Activated CD8-positive, alpha-beta memory T cell treated with anti-CD3 and anti-CD28 coated beads for 4 hours (primary cell): ENCODE measurements around the gene ESYT2.
"Not testable (repeated sequence)": the region's sequence is repeated elsewhere in the genome, so short reads cannot be mapped to it uniquely, and the experiment has no call there.

Experiments
- DNase-seq, 2 donors: peaks; one replicate each; pipeline ENCODE4 v3.0.0-alpha.2; 2020; ENCODE audit warnings: low read depth in 2 of 2

Gene ESYT2

DNA sequence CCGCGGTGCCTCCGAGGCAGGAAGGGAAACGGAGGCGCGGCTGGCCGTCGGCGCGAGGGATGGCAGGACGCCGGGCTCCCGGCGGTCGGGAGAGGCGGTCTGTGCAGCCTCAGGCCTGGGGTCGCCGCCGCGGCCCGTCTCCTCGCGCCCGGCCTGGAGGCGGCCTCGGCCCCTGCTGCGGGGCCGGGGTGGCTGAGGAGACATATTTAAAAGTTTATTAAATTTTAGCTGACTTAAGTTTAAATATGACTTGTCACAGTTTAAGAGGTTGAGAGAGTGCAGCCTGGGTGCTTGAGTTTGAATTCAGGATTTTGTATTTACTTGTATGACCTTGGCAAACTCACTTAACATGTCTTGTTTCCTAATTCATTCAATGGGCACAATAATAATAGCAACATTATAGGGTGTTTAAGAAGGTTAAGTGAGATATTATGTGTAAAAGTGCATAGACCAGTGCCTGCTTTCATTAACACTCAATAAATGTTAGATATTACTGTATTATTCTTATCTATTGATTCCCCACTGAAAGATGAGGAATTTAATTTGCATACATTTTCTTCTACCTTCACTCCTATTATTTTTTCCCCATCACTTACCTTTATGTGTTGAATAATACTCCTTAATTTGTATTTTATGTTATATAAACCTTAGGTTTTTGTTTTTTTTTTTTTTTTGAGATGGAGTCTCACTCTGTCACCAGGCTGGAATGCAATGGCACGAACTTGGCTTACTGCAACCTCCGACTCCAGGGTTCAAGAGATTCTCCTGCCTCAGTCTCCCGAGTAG is 27.8 kb upstream of the ESYT2 start:
- DNase-seq, result no peak

DNA sequence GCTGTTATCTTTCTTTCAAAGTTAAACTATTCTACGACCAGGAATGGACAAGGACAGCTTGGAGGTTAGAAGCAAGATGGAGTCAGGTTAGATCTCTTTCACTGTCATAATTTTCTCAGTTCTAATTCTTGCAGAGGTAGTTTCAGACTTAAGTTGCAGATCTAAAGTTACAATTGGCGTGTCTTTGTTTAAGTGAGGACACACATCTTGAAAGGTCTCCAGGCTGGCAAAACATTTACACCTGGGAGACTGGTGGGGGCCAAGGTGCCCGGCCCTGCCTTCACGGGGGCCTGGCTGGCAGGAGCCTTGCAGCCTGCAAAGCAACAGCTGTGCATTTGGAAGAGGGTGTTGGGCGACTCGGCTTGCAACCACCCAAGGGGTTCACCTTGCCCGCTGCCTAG is 25.4 kb upstream of the ESYT2 start:
- DNase-seq, result no peak

DNA sequence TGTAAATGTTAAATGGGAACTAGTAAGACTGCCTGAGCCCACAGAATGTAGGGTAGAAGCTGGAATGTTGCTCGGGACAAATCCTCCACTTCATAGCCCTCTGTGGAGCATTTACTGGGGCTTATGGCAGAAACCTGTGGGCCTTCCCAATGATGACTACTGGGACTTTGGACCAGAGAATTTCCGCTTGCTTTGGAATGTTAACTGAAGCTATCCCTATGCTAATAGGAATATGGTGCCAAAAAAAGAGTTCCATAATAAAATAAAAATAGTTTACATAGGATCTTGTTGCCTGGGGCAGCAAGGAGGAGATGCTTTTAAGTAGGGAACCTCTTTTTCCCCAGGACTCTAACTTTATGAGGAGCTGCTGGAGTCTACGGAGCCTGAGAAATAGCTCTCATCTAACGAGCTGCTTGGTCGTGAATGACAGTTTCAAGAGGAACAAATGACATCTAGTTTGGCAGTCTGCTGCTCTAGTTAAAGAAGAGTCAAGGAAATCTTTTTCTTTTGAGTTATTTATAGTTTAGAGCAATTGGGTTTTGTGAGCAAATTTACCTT is 21.3 kb upstream of the ESYT2 start:
- DNase-seq, result no peak

DNA sequence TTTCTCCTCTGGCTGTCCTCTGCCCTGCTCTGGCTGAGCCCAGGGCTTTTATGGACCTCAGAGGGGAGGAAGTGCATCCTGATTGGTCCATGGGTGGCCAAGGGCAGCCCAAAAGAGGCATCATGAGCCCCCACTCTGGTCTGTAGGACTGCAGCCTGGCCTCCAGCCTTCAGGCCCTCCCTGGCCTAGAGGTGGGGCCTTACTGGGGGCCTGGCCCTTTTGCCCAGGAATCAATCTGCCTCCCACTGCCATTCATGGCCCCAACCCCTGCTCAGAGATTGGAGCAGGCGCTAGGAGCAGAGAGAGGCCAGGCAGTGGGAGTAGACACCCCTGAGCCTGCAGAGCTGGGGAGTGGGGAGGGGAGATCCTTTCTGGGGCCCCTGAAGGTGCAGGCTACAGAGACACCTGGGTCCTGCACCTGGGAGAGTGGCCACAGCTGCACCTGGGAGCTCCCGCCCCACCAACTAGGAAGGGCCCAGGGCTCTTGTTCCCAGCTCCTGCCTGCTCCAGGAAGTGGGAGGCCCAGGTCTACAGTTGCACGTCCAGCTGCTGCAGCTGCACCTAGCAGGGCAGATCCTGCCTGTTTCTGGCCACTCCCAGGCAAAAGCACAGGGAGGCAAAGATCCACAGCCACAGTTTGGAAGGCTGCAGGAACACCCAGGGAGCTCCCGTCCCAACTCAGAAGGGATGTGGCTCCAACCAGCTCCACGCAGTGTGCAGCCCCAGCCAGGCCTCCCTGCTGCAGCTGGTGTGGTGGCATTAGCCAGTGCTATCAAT is 20.6 kb upstream of the ESYT2 start:
- no peak for DNase-seq

DNA sequence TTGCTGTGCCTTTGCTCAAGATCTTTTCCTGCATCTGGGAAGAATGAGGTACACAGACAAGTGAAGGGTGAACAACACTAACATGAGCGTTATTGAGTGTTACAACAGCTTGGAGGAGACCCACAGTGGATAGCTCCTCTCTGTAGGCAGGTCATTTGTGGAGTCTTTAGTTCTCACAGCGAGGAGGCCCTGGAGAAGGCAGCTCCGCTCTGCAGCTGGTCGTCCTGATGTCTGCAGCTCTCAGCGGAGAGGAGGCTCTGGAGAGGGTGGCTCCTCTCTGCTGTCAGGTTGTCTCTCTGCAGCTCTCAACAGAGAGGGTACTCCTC is 20.1 kb upstream of the ESYT2 start:
- no peak for DNase-seq

DNA sequence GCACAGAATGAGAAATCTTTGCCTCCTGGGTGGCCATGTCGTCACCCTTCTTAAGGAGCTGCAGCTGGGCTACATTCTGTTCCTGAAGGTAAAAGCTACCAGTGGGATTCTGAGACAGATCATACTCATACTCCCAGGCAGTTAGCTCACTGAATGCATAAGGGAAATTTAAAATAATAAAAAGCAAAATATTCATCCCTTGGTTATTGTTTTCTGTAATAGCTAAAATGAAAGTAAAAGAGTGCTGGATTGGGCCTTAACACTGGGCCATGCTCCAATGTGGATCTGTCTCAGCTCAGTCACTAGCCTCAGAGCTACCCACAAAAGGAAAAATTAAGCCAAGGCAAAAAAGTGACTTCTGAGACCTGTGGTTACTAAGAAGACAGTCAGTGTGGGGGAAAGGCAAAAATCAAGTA is 18.1 kb upstream of the ESYT2 start:
- DNase-seq, result no peak

DNA sequence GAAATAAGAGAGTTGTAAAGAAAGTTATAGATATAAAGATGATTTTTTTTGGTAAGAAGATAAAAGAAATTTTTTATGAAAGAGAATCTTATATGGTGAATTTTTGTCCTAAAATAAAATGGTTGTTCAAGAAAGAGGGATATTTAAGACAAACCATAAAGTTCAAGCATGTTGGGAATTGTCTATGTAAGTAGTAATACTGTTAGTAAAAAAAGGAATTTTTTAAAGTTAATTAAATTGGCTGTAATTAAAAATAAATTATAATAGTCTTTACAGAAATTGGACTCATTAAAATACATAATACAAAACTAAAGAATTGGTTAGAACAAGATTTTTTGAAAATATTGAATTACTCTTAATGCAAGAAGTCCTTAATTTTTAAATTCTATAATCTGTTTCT is 17.0 kb upstream of the ESYT2 start:
- DNase-seq, result no peak

DNA sequence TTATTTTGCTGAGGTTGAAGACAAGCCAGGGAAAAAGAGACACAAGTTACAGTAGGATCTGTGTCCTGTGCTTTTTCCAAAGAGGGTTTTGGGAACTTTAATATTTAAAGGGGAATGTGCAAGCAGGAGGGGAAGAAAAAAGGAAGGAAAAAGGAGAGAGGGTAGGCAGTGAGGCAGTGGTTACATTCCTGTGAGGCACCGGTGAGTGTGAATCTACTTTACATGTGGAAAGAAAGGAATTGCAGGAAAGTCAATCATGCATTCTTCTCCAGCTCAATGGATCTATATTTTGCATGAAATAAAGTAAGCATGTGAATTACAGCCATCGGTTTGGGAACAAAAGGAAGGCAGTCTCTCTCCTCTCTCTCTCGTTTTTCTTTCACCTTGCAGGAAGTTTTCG is 14.5 kb upstream of the ESYT2 start:
- DNase-seq, result no peak

DNA sequence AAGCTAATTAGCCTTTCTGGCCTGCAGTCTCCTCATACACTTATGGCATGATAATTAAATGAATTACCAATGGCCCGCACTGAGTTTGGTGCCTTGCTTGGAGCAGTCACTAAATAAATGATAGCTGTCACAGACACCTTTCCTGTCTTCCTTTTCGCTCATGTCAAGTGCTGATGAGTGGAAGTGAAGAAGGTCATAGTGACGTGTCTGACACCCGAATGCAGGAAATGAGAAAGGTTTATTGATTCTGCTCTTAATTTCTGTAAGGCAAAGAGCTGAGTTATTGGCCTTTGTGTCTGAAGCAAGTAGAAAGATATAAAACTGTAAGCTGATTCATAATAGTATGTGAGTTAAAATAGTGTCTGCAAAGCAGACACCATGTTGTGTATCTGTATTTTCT is 13.2 kb upstream of the ESYT2 start:
- no peak for DNase-seq

DNA sequence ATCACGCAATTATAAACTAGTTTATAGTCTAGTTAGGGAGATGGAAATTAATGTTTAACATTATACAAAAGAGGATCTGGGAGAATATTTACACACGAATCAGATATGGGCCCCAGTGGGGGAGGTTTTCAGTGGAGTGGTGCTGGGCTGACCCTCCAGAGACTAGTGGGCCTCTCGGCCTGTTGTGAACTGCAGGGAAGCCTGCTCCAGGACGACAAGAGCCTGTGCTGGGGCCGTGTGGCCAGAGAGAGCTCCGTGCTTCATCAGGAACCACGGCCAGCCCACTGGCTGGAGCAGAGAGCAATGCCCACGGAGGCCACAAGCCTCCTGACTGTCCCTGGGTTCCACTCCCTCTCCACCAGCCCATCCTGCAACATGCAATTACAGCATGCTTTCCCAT is 11.3 kb upstream of the ESYT2 start:
- no peak for DNase-seq

DNA sequence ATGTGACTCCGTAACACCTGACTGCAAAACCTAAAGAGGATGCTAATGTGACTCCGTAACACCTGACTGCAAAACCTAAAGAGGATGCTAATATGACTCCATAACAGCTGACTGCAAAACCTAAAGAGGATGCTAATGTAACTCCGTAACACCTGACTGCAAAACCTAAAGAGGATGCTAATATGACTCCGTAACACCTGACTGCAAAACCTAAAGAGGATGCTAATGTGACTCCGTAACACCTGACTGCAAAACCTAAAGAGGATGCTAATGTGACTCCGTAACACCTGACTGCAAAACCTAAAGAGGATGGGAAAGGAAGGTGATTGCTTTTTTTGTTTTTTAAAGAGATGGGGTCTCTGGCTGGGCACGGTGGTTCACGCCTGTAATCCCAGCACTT is 9.9 kb upstream of the ESYT2 start:
- DNase-seq, result not testable (repeated sequence)

DNA sequence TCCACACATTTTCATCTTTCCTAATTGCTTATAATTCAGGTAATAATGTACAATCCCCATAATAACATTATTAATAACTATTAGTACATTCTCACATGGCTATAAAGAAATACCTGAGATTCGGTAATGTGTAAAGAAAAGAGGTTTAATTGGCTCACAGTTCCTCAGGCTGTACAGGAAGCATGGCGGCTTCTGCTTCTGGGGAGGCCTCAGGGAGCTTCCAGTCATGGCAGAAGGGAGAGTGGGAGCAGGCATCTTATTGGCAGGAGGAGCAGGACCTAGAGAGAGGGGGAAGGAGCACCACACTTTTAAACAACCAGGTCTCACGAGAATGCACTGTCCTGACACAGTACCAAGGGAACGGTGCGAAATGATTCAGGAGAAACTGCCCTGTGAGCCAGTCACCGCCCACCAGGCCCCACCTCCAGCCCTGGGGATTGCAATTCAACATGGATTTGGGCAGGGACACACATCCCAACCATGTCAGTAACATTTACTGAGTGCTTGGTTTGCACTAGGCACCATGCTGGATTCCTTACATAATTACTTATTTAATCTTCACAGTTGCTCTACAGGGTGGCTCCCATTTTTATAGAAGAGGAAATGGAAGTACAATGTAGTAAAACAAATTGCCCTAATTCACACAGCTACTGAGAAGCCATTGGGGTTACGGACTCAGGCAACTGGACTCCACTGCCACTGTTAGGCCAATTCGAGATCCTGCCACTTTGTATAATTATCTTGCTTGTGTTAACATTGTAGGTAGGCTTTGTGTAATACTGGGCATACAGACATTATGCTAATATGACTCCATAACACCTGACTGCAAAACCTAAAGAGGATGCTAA is 8.7 kb upstream of the ESYT2 start:
- DNase-seq, result no peak

DNA sequence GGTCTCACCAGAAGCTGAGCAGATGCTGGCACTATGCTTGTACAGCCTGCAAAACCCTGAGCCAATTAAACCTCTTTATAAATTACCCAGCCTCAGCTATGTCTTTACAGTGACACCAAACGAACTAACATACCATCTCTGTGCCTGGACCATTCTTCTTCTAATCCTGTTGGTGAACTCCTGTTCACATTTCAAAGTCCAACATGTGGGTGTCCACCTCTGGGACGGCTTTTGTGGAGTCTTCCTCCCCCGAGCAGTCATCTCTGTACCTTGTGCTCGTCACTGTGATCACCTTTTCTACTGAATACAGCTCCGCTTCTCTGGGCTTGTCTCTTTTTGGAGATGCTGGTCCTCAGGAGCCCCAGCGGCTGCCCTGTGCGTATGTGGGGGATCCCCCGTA is 7.4 kb upstream of the ESYT2 start:
- DNase-seq, result no peak

DNA sequence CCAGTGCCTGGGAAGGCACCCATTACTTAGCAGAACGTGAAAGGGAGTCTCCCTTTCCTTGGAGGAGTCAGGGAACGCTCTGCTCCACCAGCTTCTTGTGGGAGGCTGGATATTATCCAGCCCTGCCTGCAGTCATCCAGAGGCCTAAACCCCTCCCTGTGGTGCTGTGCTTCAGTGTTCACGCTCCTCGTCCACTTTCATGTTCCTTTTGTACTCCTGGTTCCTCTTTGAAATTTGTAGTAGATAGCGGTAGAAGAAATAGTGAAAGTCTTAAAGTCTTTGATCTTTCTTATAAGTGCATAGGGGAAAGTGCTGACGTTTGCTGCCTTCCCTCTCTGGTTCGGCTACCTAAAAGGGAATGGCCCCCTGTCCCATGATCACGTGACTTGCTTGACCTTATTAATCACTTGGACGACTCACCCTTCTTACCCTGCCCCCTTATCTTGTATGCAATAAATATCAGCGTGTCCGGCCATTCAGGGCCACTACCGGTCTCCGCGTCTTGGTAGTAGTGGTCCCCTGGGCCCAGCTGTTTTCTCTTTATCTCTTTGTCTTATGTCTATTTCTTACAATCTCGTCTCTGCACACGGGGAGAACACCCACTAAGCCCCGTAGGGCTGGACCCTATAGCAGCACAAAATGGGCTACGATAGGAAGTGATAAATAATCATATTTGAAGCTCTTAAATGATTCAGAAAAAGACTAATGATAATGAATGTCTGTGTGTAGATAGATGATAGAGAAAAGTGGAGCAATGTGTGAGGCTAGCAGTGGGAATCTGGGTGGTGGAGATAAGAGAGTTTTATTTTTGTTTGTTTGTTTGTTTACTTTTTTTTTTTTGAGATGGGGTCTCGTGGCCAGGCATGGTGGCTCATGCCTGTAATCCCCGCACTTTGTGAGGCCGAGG is 5.8 kb upstream of the ESYT2 start:
- DNase-seq, result no peak

DNA sequence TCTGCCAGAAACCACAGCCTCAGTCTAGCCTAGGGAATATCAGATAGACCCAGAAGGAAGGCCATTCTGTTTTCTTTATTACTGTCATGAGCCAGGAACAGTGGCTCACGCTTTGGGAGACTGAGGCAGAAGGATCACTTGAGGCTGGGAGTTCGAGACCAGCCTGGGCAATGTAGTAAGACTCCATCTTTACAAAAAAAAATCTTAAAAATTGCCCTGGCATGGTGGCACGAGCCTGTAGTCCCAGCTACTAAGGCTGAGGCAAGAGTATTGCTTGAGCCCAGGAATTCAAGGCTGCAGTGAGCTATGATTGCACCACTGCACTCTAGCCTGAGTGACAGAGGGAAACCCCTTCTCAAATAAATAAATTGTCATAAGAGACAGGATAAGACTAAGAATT is 3.7 kb upstream of the ESYT2 start:
- no peak for DNase-seq

DNA sequence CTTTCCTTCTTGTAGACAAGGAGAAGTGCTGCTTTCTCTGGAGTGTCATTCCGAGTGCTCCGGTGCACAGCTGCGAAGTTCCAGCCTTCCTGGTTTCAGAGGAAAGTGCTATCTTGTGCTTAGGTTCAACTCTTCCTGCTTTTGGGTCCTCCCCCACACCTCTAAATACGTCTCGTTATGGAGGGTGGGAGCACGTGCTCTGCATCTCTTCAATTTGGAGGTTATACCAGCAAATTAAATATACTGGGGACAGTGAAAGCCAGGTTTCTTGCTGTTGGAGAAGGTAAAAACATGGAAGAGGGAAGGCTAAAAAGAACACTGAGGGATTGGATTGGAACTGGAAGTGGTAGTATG is 2.4 kb upstream of the ESYT2 start:
- DNase-seq, result no peak

DNA sequence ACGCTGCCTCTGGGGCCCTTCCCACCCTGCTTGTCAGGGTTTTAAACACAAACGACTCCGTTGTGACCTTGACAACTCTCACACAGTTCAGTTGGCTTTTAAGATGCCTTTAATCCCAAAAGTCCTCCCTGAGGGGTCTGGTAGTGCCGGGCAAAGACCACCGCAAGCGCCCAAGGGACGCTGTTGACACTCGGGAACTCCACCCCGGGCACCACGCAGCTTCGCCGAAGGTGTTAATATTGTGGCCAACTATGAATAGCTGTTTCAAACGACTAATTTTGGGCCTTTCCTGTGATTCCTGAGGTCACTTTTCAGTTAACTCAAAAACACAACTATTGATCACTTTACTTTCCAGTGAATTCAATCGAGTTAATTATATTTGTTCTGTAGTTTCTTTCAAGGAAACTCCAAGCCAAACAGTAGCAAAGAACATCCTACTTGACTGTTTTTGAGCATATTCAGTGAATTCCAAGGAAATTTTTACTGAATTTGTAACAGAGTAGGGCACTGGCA is 958 bp upstream of the ESYT2 start:
- no peak for DNase-seq

DNA sequence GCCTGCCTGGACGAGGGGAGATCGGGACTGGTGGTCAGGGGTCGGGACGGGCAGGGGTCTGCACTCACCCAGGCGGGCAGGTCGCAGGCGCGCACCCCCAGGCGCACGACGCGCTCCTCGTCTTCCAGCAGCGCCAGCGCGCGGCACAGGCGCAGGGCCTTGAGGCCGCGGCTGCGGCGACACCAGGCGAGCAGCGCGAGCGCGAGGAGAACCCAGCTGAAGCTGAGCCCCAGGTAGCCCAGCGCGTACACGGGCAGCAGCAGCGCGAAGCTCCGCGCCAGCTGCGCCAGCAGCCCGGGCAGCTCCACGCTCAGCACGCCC is 328 bp downstream of the ESYT2 start:
- DNase-seq, result no peak

DNA sequence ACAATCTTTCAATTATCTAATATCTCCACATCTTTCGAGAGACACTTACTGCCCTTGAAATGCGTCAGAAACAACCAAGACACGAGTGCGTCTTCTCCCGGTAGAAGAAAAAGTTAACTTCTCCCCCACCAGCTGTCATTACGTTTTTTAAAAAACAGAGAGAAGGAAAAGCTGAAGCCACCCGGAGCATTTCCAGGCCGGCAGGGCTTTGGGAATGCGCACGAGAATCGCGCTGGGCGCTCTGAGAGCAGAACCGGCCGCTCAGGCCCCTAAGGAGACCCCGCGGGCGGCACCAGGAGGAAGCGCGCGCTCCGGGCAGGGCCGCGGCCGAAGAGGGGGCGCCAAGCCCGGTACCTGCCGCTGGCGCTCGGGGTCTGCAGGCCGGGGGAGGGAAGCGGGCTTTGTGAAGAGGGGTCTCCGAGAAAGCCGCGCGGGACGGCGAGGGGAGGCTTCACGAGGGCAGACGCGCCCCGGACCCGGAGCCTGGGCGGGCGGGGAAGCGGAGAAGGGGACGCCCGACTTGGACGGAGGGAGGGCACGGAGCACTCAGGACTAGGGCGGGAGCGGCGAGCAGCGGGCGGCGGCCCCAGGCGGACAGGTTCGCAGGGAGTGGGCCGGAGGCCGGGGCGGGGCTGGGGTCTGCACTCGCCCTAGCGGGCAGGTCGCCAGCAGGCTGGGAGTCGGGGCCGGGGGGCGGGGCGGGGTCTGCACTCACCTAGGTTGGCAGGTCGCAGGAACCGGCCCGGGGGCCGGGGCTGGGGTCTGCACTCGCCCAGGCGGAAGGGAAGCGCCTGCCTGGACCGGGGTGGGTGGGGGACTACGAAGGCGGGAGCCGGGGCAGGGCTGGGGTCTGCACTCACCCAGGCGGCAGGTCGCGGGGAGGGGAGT is 932 bp downstream of the ESYT2 start:
- DNase-seq, result no peak

DNA sequence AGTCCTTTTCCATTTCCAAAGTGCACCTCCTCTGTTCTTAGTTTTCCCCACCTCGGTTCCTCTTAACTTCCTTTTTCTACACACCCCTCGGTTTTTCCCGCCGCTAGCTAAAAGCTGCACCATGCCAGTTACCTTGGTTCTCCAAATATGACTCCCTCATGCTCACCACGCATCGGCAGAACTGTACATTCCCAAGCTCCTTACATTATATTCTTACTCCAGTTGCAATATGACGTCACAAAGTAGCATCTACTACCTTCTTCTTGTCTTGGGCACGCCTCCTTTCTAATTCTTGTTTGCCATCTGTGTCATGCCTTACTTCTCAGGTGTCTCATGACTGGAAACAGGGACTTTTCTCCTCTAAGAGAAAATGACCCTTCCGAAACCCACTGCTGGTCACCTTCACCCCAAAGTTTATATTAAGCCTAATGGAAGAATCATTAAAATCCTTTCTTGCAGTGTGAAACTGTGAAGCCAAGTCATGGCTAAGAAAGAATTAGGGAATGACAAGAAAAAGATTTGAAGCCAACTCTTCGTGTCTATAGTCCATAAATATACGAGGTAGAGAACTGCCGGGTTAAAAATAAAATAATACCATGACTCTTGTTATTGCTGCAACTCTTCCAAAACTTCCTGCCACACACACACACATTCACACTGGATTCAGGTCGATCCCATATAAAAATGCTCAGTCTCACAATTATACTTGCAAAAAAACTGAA is 1.7 kb downstream of the ESYT2 start:
- no peak for DNase-seq
